OCI-M2 (cell line): ENCODE measurements around the gene HIGD1C.
"Not testable (repeated sequence)": the region's sequence is repeated elsewhere in the genome, so short reads cannot be mapped to it uniquely, and the experiment has no call there.

ENCODE experiments used
- DNase-seq: peaks from one replicate; lab custom pipeline; 2025; ENCODE audit not compliant: unreplicated experiment; lab: John Stamatoyannopoulos, UW

The HIGD1C gene

DNA sequence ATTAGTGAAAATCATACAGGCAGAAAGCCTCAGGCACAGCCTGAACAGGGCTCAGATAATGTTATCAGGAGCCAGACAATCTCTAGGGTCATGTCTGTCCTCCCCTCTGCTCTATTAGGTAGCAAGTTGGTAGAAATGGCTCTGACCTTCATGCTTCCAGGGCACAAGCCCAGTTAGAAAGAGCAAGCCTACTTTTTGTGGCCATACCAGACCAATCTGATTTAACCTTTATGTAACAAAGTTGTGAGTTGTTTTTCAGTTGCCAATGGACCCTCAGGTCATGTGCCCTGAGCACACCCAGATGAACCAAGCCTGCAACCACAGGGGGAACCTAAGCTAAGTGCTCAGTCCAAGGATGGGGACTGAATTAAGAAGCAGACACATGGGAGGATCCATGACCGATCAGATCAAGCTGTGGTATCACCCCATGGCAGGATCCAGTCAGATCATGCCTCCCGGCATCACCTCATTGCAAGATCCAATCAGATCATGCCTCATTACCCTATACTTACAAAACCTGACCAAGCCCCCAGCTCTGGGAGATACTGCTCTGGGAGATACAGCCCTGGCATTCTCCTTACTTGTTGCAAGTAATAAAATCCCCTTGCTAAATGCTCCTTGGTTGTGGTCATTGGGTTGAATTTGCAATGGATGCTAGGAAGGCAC, 18.8 kb upstream of the HIGD1C start:
- no peak for DNase-seq

DNA sequence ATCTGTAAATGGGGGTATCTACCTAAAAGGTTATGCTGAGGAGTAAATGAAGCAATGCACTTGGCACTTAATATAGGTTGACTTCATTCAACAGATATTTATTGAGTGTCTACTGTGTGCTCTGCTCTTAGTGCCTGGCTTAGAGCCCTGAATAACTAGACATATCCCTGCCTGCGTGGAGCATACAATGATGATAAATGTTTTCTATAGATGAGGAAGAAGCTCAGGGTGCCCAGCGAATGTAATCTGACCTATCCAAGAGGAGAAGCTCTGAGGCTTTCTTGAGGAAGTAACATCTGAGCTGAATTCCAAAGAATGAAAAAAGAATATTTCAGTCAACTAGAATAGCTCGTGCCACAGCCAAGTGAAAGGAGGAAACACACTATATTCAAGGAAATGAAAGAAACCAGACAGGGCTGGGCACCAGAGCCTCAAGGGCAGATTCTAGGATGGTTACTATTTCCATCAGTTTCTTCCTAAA, 17.9 kb upstream of the HIGD1C start:
- DNase-seq = no peak

GRCh38 chr12:50934981-50935807, 17.1 kb upstream of the HIGD1C start:
- no peak for DNase-seq

GRCh38 chr12:50936821-50937530, 15.4 kb upstream of the HIGD1C start:
- no peak for DNase-seq

DNA sequence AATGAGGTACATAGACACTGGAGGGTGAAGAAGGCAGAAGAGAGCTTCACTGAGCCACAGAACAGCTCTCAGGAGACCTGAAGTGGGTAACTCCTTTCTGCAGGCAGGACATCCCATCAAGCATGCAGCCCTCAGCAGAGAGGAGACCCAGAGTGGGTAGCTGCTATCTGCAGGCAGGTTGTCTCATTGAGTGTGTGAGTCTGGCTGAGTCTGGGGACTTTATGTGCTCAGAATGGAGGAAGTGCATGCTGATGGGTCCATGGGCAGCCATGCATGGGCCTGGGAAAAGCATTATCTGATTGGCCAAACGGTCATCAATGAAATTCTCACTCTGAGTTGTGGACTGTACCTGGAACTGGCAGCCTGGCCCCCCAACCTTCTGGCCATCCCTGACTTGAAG, 14.7 kb upstream of the HIGD1C start:
- DNase-seq = no peak

GRCh38 chr12:50947933-50948626, 4.3 kb upstream of the HIGD1C start:
- DNase-seq = no peak

- no peak for DNase-seq
These were observed 3.5 kb upstream of the HIGD1C start for GRCh38 chr12:50948798-50949197.

GRCh38 chr12:50949801-50950302, 2.5 kb upstream of the HIGD1C start:
- no peak for DNase-seq

DNA sequence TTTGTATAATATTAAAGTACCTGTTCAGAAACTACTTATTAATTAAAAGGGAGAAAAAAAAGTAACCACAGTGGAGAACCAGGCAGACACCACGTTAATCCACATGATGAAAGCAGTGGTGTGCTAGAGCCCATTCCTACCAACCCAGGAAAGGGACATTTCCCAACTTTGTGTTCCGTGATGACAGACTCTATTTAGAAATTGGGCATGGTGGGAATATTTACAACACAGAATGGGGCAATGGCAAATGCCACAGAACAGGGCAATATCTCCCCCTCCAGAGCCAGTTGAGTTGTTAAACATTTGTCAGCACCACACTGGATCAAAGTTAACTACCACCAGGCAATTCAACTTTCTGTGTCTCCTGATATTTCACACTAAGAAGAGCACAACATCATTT, 1.2 kb upstream of the HIGD1C start:
- no peak for DNase-seq

- DNase-seq = no peak
These were observed 703 bp downstream of the HIGD1C start for GRCh38 chr12:50953047-50953446.

GRCh38 chr12:50954789-50955188, 2.4 kb downstream of the HIGD1C start:
- DNase-seq = not testable (repeated sequence)

GRCh38 chr12:50955288-50955687, 2.9 kb downstream of the HIGD1C start:
- no peak for DNase-seq

DNA sequence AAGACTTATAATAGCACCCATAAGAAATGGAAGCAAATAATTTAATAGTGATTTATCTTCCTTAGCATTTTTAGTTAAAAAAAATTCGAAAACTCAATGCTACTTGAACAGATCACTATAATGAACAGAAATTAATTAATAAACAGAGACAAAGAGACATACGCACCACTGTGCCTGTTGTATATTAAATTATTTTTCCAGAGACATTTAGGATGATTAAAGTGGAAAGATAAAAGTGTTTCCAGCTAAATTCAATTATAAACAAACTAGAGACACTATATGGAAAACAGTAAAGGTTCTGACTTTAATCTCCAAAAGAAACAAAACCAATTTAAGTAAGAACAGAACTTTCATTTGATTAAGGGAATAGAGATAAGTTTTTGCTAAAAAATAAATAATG, 3.4 kb downstream of the HIGD1C start:
- no peak for DNase-seq

DNA sequence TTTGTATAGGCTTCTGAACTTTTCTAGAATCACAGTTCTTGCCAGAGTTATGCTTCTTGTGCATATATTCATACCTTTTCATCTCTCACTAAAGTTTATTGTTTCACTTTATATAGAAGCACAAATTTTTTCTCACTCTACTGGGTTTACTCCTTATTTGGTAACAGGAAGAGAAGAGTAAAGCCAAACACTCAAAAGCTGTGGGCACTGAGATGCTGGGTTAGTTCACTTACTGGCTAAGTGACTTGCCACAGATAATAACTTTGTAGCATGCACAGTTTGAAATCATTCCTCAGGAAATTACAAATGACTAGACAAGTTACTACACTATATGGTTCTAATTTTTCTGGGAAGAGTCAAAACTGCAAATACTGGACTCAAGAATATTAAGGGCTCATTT, 7.8 kb downstream of the HIGD1C start:
- DNase-seq = no peak

DNA sequence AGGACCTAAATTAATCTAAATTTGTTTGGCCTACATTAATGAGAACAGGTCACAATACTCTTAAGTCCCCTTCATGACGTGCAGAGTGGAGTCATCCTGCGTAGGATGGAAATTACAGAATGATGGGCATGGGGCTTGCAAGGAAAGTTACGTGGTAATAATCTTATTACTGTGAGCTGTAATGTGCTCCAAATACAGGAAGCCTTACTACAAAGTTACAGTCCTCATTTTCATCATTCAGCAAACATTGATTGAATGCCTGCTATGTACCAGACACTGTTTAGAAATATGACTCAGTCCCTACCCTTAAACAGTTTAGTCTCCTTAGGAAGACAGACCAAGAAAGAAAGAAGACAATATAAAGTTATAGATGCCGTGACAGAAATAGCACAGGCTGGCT, 9.4 kb downstream of the HIGD1C start:
- no peak for DNase-seq

GRCh38 chr12:50964432-50964831, 12.1 kb downstream of the HIGD1C start:
- no peak for DNase-seq

GRCh38 chr12:50971946-50972345, 19.6 kb downstream of the HIGD1C start:
- no peak for DNase-seq

DNA sequence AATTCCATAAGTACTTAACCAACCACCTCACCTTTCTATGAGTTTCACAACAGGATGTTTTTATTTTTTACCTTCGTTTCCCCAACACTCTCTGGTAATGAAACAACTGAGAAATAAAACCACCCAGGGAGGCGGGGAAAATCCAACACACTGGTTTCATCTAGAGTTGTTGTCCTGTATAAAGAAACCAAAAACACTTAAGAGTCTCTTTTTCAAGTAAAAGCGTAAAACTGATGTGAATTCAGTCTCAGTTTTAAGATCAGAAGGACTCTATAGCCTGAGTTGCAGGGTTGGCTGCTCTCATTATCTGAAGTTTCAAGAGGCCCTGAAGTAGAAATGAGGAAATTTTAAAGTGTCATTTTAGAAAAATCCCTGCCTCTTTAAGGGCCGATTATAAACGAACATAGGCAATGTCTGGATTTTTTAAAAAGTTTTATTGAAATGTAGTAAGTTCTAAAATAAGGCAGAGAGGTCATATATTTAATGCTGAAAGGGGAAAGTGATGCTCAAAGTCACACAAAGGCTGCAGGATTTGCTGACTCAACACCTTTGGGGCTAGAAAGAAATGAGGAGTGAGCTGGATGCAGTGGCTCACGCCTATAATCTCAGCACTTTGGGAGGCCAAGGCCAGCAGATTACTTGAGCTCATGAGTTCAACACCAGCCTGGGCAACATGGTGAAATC, 27.2 kb downstream of the HIGD1C start:
- no peak for DNase-seq

DNA sequence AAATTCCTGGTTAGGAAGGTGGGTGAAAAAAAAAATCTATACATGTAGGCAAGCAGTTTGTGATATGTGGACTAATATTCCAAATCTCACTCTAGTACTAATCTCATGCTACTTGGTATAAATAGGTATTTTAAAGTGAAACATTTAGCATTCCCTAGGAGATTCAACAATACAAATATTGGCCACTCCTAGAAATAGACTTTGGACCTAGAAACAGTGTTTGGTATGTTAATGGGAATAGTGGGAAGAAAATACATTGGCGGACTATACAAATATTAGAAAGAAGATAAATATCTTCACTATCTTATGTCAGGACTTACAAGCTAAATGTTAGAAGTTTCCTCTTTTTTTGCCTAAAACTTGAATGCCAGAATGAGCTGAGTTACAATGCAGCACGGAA, 28.2 kb downstream of the HIGD1C start:
- DNase-seq = no peak
